Measurements from ENCODE around the gene DEPDC1B.
A peak's percentile ranks its signal among the peaks of the same experiment; 100 is the strongest.
"Not testable (repeated sequence)": the region's sequence is repeated elsewhere in the genome, so short reads cannot be mapped to it uniquely, and the experiment has no call there.

The DEPDC1B gene

DNA sequence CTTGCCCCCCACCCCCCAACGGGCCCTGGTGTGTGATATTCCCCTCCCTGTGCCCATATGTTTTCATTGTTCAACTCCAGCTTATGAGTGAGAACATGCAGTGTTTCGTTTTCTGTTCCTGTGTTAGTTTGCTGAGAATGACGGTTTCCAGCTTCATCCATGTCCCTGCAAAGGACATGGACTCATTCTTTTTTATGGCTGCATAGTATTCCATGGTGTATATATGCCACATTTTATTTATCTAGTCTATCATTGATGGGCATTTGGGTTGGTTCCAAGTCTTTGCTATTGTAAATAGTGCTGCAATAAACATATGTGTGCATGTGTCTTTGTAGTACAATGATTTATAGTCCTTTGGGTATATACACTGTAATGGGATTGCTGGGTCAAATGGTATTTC is 11.9 kb upstream of the DEPDC1B start:
- H3K9me3 Mint-ChIP-seq, H3K27ac Mint-ChIP-seq, ATAC-seq, H3K36me3 Mint-ChIP-seq, H3K4me1 Mint-ChIP-seq, H3K4me3 Mint-ChIP-seq: not testable (repeated sequence)
- H3K27me3 Mint-ChIP-seq = peaks cover 28% of the 10 kb centered on the region

- H3K27me3 Mint-ChIP-seq = peaks cover 28% of the 10 kb centered on the region
- H3K9me3 Mint-ChIP-seq = peaks cover 5% of the 10 kb centered on the region
- H3K4me3 Mint-ChIP-seq = no peak overlapping the region
- no peaks in the 10 kb centered on the region for H3K36me3 Mint-ChIP-seq
- ATAC-seq = no peak
- H3K27ac Mint-ChIP-seq = no peak overlapping the region
- H3K4me1 Mint-ChIP-seq = no peaks in the 10 kb centered on the region
Observed at GRCh38 chr5:60710362-60710761, 10.4 kb upstream of the DEPDC1B start.

DNA sequence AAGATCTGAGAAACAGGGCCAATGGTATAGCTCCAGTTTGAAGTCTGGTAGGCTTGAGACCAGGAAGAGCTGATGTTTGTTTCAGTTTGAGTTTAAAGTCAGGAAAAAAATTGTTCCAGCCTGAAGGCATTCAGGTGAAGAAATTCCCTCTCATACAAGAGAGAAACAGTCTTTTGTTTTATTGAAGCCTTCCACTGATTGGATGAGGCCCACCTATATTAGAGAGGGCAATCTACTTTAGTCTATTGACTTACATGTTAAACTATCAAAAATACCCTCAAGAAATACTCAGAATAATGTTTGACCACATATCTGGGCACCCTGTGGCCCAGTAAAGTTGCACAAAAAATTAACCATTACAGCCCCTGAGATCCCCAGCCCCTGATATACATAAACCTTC is 5.2 kb upstream of the DEPDC1B start:
- no peak for ATAC-seq
- no peaks in the 10 kb centered on the region for H3K4me1 Mint-ChIP-seq
- no peak overlapping the region for H3K4me3 Mint-ChIP-seq
- no peaks in the 10 kb centered on the region for H3K36me3 Mint-ChIP-seq
- no peaks in the 10 kb centered on the region for H3K27me3 Mint-ChIP-seq
- no peak overlapping the region for H3K27ac Mint-ChIP-seq
- H3K9me3 Mint-ChIP-seq = no peaks in the 10 kb centered on the region

DNA sequence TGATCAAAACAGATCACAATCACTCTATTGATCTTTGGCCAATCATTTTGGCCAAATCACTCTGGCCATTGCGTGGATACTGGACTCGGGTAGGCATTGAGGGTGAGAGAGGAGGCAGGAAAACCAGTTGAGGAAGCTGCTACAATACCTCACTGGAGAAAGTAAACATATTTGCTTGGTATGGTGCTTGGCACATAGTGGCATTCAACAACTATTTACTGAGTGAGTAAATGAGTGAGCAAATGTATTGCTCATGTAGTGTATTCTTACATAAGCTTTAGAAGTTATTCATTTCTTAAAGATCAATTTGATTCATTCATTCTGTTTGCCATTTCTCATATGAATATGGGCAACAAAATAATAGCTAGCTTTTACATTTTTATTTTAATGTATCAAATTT is 4.0 kb upstream of the DEPDC1B start:
- H3K4me3 Mint-ChIP-seq = no peak overlapping the region
- ATAC-seq = no peak
- no peaks in the 10 kb centered on the region for H3K9me3 Mint-ChIP-seq
- no peaks in the 10 kb centered on the region for H3K36me3 Mint-ChIP-seq
- no peaks in the 10 kb centered on the region for H3K27me3 Mint-ChIP-seq
- no peak overlapping the region for H3K27ac Mint-ChIP-seq
- H3K4me1 Mint-ChIP-seq = peaks cover 7% of the 10 kb centered on the region

GRCh38 chr5:60701321-60701968 is 1.5 kb upstream of the DEPDC1B start:
- Mint-ChIP-seq H3K4me1 (peaks cover 8% of the 10 kb centered on the region), H3K4me3 (no peak overlapping the region), H3K36me3 (no peaks in the 10 kb centered on the region), H3K27ac (no peak overlapping the region), H3K27me3 (no peaks in the 10 kb centered on the region), H3K9me3 (no peaks in the 10 kb centered on the region)
- no peak for ATAC-seq

DNA sequence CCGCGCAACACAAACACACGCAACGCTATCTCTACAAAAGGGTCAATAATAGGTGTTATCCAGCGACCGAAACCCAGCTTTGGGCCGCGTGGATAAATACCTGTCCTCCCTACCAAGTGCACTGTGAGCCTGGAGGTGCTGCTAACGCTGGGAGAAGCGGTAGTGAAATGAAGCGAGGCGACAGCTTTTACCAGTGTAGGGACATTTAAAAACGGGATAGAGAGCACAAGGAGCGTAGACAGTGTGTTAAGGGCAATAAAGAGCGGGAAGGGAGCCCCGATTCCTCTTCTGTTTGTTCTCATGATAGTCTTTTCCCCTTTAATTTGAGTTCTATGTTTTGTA is 421 bp upstream of the DEPDC1B start:
- Mint-ChIP-seq H3K27me3 (no peaks in the 10 kb centered on the region), H3K27ac (peak overlapping the region; percentile 85), H3K4me1 (peaks cover 8% of the 10 kb centered on the region), H3K9me3 (no peaks in the 10 kb centered on the region), H3K36me3 (no peaks in the 10 kb centered on the region), H3K4me3 (peak overlapping the region; percentile 90)
- ATAC-seq = peak; percentile 24

GRCh38 chr5:60699288-60699608 is 718 bp downstream of the DEPDC1B start:
- no peak for ATAC-seq

GRCh38 chr5:60698336-60698735 is 1.6 kb downstream of the DEPDC1B start:
- no peaks in the 10 kb centered on the region for H3K9me3 Mint-ChIP-seq
- H3K27ac Mint-ChIP-seq = no peak overlapping the region
- no peak for ATAC-seq
- H3K27me3 Mint-ChIP-seq = no peaks in the 10 kb centered on the region
- no peak overlapping the region for H3K4me3 Mint-ChIP-seq
- no peaks in the 10 kb centered on the region for H3K36me3 Mint-ChIP-seq
- H3K4me1 Mint-ChIP-seq = peaks cover 8% of the 10 kb centered on the region

More at GRCh38 chr5:60699288-60699608, 718 bp downstream of the DEPDC1B start:
- no peaks in the 10 kb centered on the region for H3K27me3 Mint-ChIP-seq
- H3K4me3 Mint-ChIP-seq = peak overlapping the region; percentile 90
- peak overlapping the region; percentile 85 for H3K27ac Mint-ChIP-seq
- no peaks in the 10 kb centered on the region for H3K36me3 Mint-ChIP-seq
- H3K4me1 Mint-ChIP-seq = peaks cover 8% of the 10 kb centered on the region
- no peaks in the 10 kb centered on the region for H3K9me3 Mint-ChIP-seq

DNA sequence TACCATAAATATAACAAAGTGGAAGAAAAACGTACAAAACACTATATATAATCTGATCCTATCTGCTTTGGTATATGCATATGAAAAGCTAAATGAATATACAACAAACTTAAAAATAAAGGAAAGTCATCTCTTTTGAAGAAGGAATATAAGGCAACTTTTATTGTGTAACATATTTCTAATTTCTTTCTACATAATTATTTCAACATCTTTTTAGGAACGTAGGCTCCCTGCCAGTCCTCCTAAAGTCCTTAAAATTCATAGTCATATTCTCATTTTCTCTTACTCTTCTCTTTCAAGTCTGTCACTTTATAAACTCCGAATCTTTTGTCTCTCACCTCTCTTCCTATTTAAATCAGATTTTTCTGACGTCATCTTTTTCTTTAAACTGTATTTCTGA is 9.6 kb downstream of the DEPDC1B start:
- no peaks in the 10 kb centered on the region for H3K36me3 Mint-ChIP-seq
- no peak overlapping the region for H3K4me3 Mint-ChIP-seq
- no peaks in the 10 kb centered on the region for H3K27me3 Mint-ChIP-seq
- H3K9me3 Mint-ChIP-seq = no peaks in the 10 kb centered on the region
- no peak for ATAC-seq
- no peak overlapping the region for H3K27ac Mint-ChIP-seq
- H3K4me1 Mint-ChIP-seq = no peaks in the 10 kb centered on the region

- Mint-ChIP-seq H3K4me1 (no peaks in the 10 kb centered on the region), H3K27me3 (no peaks in the 10 kb centered on the region), H3K27ac (no peak overlapping the region), H3K9me3 (no peaks in the 10 kb centered on the region), H3K4me3 (no peak overlapping the region), H3K36me3 (no peaks in the 10 kb centered on the region)
- ATAC-seq = no peak
Observed at GRCh38 chr5:60688980-60689379, 11.0 kb downstream of the DEPDC1B start.

GRCh38 chr5:60687927-60688720 is 11.8 kb downstream of the DEPDC1B start:
- ATAC-seq = peak; percentile 68
- Mint-ChIP-seq H3K4me3 (no peak overlapping the region), H3K27ac (no peak overlapping the region), H3K27me3 (no peaks in the 10 kb centered on the region), H3K9me3 (no peaks in the 10 kb centered on the region), H3K36me3 (no peaks in the 10 kb centered on the region), H3K4me1 (no peaks in the 10 kb centered on the region)

DNA sequence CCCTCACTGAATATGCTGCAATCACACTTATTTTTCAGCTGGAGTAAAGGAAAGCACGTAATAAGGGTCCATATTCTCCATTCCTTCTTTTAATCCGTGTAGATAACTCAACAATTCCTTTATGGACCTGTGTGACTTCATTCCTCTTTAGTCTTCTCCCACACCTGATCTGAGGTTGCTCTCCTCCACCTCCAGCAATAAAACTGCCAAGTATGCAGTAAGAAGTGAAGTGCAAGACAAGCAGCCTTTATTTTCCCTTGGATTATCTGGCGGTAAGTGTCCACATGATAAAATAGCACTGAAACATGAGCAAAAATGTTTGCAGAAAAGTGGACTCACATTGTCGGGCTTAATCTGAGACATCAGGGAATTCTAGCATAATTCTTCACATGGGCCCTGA is 13.8 kb downstream of the DEPDC1B start:
- no peaks in the 10 kb centered on the region for H3K36me3 Mint-ChIP-seq
- no peak for ATAC-seq
- no peak overlapping the region for H3K4me3 Mint-ChIP-seq
- H3K9me3 Mint-ChIP-seq = no peaks in the 10 kb centered on the region
- no peaks in the 10 kb centered on the region for H3K4me1 Mint-ChIP-seq
- no peaks in the 10 kb centered on the region for H3K27me3 Mint-ChIP-seq
- H3K27ac Mint-ChIP-seq = no peak overlapping the region

- no peaks in the 10 kb centered on the region for H3K9me3 Mint-ChIP-seq
- no peaks in the 10 kb centered on the region for H3K27me3 Mint-ChIP-seq
- no peak overlapping the region for H3K27ac Mint-ChIP-seq
- H3K4me3 Mint-ChIP-seq = no peak overlapping the region
- no peak for ATAC-seq
- no peaks in the 10 kb centered on the region for H3K4me1 Mint-ChIP-seq
- no peaks in the 10 kb centered on the region for H3K36me3 Mint-ChIP-seq
Observed at GRCh38 chr5:60685700-60686099, 14.3 kb downstream of the DEPDC1B start.

DNA sequence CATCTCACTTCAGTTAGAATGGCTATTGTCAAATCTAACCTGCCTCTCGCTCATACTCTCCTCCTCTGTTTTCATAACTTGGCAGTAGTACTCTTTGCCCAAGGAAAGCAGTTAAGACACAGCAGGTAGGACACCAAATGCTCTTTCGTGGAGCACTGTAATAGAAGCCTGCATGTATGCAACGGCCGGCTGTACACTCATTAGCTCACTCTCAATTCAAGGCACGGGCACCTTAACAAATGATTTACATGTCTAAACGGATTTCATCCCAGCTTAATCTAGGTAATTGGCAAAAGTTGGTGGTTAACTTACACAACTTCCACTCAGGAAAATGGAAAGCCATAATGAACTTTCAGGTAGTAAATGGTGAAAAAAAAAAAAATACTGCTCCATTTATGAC is 14.9 kb downstream of the DEPDC1B start:
- H3K36me3 Mint-ChIP-seq = no peaks in the 10 kb centered on the region
- no peaks in the 10 kb centered on the region for H3K4me1 Mint-ChIP-seq
- no peak overlapping the region for H3K27ac Mint-ChIP-seq
- no peak for ATAC-seq
- H3K27me3 Mint-ChIP-seq = no peaks in the 10 kb centered on the region
- H3K9me3 Mint-ChIP-seq = no peaks in the 10 kb centered on the region
- no peak overlapping the region for H3K4me3 Mint-ChIP-seq

- not testable (repeated sequence) for H3K27ac Mint-ChIP-seq, H3K4me1 Mint-ChIP-seq, H3K9me3 Mint-ChIP-seq, H3K27me3 Mint-ChIP-seq, H3K36me3 Mint-ChIP-seq, ATAC-seq, H3K4me3 Mint-ChIP-seq
Observed at GRCh38 chr5:60682007-60682406, 18.0 kb downstream of the DEPDC1B start.

- Mint-ChIP-seq H3K9me3 (no peaks in the 10 kb centered on the region), H3K4me3 (no peak overlapping the region), H3K4me1 (no peaks in the 10 kb centered on the region), H3K36me3 (no peaks in the 10 kb centered on the region), H3K27me3 (no peaks in the 10 kb centered on the region), H3K27ac (no peak overlapping the region)
- ATAC-seq = no peak
Observed at GRCh38 chr5:60679816-60680215, 20.1 kb downstream of the DEPDC1B start.
